Hepatocyte (in vitro differentiated cells): ENCODE data around the gene SLC6A12.

Source experiments
- CTCF ChIP-seq: fragments of 200-600 bp; sonication (generic); IDR thresholded peaks from 2 replicates; pipeline ENCODE4 v1.5.1; 2016; ENCODE audit warnings: antibody characterized with exemption, mild to moderate bottlenecking; ENCODE audit not compliant: poor library complexity
- EZH2 ChIP-seq: fragments of 200-600 bp; sonication (generic); IDR thresholded peaks from 2 replicates; pipeline ENCODE4 v1.6.1; 2016; ENCODE audit warnings: antibody characterized with exemption, mild to moderate bottlenecking, borderline replicate concordance

- TF ChIP-seq EZH2 (no peak), CTCF (no peak)
Observed at GRCh38 chr12:225012-225411, 11.1 kb upstream of the SLC6A12 start.
